Ovary (tissue), 9 donors: ENCODE measurements around the gene AFF3. TPM values are rescaled to one million over a fixed set of nuclear protein-coding genes. Genes with fewer than 3 reads are reported as not detected.

ENCODE experiments used
- DNase-seq, 5 donors: peaks; one replicate each; pipeline ENCODE4 v3.0.0-alpha.2; 2019 to 2020
- H3K27ac ChIP-seq, 2 donors: fragments of 200-600 bp; one replicate each; pipeline versions ENCODE4 v1.5.1 to v1.8.0; 2019 to 2022
- H3K27me3 ChIP-seq: fragments of 200-600 bp; one replicate; pipeline ENCODE4 v1.8.0; 2022
- H3K36me3 ChIP-seq: fragments of 200-600 bp; sonication (generic); one replicate; pipeline ENCODE4 v1.5.1; 2019
- H3K4me1 ChIP-seq: one replicate; pipeline ENCODE4 v1.8.1; 2013; ENCODE audit warnings: mild to moderate bottlenecking, moderate library complexity; ENCODE audit not compliant: insufficient read depth
- H3K4me3 ChIP-seq: fragments of 200-600 bp; sonication (generic); one replicate; pipeline ENCODE4 v1.5.1; 2017
- H3K9me3 ChIP-seq, 2 donors: fragments of 200-600 bp in 1 of 2; sonication (generic) in 1 of 2; one replicate each; pipeline versions ENCODE4 v1.5.1 to v1.8.1; 2013 to 2019; ENCODE audit warnings: mild to moderate bottlenecking in 1 of 2, moderate library complexity in 1 of 2
- EP300 ChIP-seq: sonication (generic); formaldehyde crosslinking; IDR thresholded peaks from one replicate; pipeline ENCODE4 v1.6.1; 2017; ENCODE audit warnings: antibody characterized with exemption
- POLR2A ChIP-seq: fragments of 450-650 bp; IDR thresholded peaks from one replicate; pipeline ENCODE4 v1.6.1; 2017; ENCODE audit warnings: antibody characterized with exemption, mild to moderate bottlenecking, moderate library complexity
- WGBS, 3 donors: extraction: QIAGEN DNeasy Blood & Tissue Kit in 1 of 3; methylation state at CpG; one replicate each; pipeline versions ENCODE4 v1.1.5 to v1.1.7; 2013 to 2017; 5-methylcytosine and 5-hydroxymethylcytosine counted together
- intact Hi-C, 4 donors: fragments of 100-400 bp; cut with DNase I; formaldehyde crosslinking; loops; one replicate each; pipeline versions ENCODE4 v1.11.0 to v1.15.1; 2022 to 2023
- polyA plus RNA-seq, 2 donors: library from polyadenylated mRNA; stranded (reverse); fragments of 200-250 nt in 1 of 2; fragments of 350-450 nt in 1 of 2; fragmentation: Illumina TruSeq in 1 of 2; extraction: RNeasy Lipid Tissue Mini Kit (QIAGEN cat#74804) in 1 of 2; gene quantifications; one replicate each; pipeline ENCODE4 v1.2.3, GENCODE V29; 2013 to 2014
- total RNA-seq, 7 donors: library from RNA; depleted of rRNA in 2 of 7; stranded (reverse); fragments of >200 nt in 2 of 7; fragmentation: NEBNext Ultra II Directional in 3 of 7; extraction: Animal tissue kit (Norgen Biotek cat#: 25700) in 3 of 7; gene quantifications; one replicate each; pipeline versions ENCODE4 v1.1.0 to v1.2.4, GENCODE V29; 2016 to 2023
- TF ChIP-seq, protein P1 (sequence below), 3 donors: fragments of 450-650 bp in 2 of 3; fragments of 200-600 bp in 1 of 3; IDR thresholded peaks; one replicate each; pipeline versions ENCODE4 v1.5.1 to v1.8.0; 2016 to 2022; ENCODE audit warnings: antibody characterized with exemption in 3 of 3, mild to moderate bottlenecking in 1 of 3
- donor health status: DM: no; HTN: no; CAD: no; lungs with moderate emphysema.
- donor health status: DM: no; HTN: no; CAD: no.
- donor health status: Bipolar disorder and iron deficiency.
- donor health status: DM: yes; HTN: yes; CAD: no.
- donor health status: DM: no; HTN: no; CAD: no.
- donor health status: DM: yes; HTN: yes; CAD: no.

Gene AFF3
- total and polyA plus RNA-seq, 9 donors: 5.9 to 40.8 (median 25.7) TPM

DNA sequence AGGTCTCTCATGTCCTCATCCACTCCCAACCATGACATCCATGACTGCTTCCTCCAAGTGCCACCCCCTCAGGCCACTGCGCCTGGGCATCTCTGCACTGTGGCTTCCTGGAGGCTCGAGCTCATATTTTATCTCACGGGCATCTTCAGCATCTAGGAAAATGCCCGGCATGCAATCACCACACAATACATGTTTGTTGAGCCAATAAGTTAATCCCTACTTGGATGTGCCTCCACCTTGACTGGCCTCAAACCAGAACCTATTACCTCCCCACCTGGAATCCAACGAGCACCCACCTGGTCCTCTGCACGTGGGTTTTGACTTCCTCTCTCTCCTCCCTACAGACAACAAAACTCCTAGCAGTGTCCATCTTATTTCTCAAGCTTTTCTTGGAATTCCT is 453.7 kb downstream of the AFF3 start:
- H3K4me3 ChIP-seq: no peak overlapping the region
- intact Hi-C loops: no loop called here
- H3K9me3 ChIP-seq: no peaks in the 10 kb centered on the region
- WGBS, 3 donors: 92 to 97% (median 93%) methylated on average over 6 of the region's 6 CpGs
- H3K27me3 ChIP-seq: no peaks in the 10 kb centered on the region
- no peak overlapping the region for H3K27ac ChIP-seq
- no peak for DNase-seq
- H3K36me3 ChIP-seq: no peaks in the 10 kb centered on the region
- TF ChIP-seq EP300 (no peak), POLR2A (no peak)
- TF ChIP-seq, protein P1, sequence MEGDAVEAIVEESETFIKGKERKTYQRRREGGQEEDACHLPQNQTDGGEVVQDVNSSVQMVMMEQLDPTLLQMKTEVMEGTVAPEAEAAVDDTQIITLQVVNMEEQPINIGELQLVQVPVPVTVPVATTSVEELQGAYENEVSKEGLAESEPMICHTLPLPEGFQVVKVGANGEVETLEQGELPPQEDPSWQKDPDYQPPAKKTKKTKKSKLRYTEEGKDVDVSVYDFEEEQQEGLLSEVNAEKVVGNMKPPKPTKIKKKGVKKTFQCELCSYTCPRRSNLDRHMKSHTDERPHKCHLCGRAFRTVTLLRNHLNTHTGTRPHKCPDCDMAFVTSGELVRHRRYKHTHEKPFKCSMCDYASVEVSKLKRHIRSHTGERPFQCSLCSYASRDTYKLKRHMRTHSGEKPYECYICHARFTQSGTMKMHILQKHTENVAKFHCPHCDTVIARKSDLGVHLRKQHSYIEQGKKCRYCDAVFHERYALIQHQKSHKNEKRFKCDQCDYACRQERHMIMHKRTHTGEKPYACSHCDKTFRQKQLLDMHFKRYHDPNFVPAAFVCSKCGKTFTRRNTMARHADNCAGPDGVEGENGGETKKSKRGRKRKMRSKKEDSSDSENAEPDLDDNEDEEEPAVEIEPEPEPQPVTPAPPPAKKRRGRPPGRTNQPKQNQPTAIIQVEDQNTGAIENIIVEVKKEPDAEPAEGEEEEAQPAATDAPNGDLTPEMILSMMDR (IDR thresholded peaks at IDR 0.05): no peak
- H3K4me1 ChIP-seq: no peaks in the 10 kb centered on the region

DNA sequence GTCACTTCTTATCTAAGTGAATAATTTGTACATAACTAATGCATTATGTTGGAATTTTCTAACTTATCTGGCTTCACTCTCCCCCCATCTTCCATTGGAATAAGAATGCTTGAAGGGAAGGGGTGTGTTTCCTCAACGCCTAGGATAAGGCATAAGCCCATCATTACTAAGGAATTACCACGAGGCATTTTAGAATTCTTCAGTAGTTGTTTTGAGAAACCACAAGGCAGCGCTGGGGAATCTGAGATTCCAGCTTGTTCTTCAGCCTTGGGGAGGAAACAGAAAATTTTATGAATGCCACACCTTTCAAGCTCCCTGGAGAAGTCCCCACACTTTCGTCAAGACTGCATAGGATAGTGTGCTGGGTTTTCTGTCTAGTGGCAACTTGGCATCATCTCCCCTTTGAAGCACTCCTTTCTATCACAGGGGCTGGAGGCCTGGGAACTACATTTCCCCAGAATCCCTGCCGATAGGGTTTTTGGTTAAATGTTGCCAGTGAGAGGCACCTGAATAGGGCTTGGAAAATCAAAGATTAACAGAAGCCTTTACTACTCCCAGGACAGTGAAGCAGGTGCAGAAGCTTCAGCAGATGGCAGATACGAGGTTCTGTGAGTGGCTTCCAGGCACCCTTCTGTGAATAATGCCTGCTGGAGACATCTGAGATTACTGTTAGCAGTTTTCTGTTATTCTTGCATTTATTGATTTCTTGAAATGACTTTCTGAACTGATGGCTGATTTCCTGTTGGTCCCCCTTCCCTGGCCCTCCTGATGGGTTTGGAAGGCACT is 459.9 kb downstream of the AFF3 start:
- no peak overlapping the region for H3K4me3 ChIP-seq
- WGBS, 3 donors: 50 to 74% (median 68%) methylated on average over 6 of the region's 6 CpGs
- DNase-seq: no peak
- H3K27ac ChIP-seq: no peak overlapping the region
- TF ChIP-seq, protein P1 (IDR thresholded peaks at IDR 0.05): no peak
- no peaks in the 10 kb centered on the region for H3K36me3 ChIP-seq
- H3K4me1 ChIP-seq: no peaks in the 10 kb centered on the region
- no peaks in the 10 kb centered on the region for H3K9me3 ChIP-seq
- intact Hi-C loops: no loop called here
- H3K27me3 ChIP-seq: no peaks in the 10 kb centered on the region

DNA sequence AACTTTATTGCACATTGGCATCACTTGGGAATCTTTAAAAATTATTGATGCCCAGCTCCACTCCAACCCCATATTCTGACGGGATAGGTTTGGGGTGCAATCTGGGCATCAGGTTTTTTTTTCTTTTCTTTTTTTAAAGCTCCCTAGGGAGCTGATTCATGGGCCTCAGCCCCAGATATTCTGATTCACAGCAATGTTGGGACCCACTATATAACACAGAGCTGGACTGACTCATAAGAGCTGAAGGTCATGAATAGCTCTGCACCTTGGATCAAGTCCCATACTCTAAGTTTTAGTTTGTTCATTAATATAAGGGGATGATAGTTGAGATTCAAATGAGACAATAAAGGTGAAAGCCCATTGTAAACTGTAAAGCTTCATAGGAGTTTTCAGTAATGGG is 461.4 kb downstream of the AFF3 start:
- no peak overlapping the region for H3K4me3 ChIP-seq
- WGBS, 3 donors: 68 to 77% (median 69%) methylated on average over 1 of the region's 1 CpG
- no peaks in the 10 kb centered on the region for H3K27me3 ChIP-seq
- H3K36me3 ChIP-seq: no peaks in the 10 kb centered on the region
- no peak overlapping the region for H3K27ac ChIP-seq
- no peaks in the 10 kb centered on the region for H3K4me1 ChIP-seq
- no peak for DNase-seq
- H3K9me3 ChIP-seq: no peaks in the 10 kb centered on the region
- TF ChIP-seq, protein P1 (IDR thresholded peaks at IDR 0.05): no peak
- no peak for TF ChIP-seq POLR2A
- TF ChIP-seq EP300: no peak
- intact Hi-C loops: no loop called here

DNA sequence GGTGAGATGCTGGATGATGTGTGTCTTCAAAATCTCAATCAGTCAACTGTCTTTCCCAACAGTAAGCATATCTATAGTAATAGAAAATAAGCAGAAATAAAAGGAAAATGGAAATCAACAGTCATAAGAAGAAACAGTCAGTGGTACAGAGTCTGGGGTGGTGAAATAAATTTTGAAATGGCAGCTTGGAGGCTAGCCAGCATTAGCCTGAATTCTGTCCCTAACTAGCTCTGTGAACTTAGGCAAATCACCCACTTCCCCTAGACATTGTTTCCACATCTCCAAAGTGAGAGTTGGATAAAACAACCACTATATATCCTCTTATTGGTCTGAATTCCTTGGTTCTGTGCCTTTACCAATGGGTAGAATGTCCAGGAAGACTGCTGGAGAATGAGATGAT is 462.9 kb downstream of the AFF3 start:
- Histone ChIP-seq H3K36me3 (no peaks in the 10 kb centered on the region), H3K27me3 (no peaks in the 10 kb centered on the region), H3K4me3 (no peak overlapping the region), H3K4me1 (peaks cover 2% of the 10 kb centered on the region), H3K27ac (no peak overlapping the region), H3K9me3 (no peaks in the 10 kb centered on the region)
- intact Hi-C loops: no loop called here
- TF ChIP-seq EP300: no peak
- TF ChIP-seq POLR2A: no peak
- TF ChIP-seq, protein P1 (IDR thresholded peaks at IDR 0.05): no peak
- no peak for DNase-seq
